Activated CD8-positive, alpha-beta memory T cell treated with anti-CD3 and anti-CD28 coated beads, Interleukin-2, amount 50 U/mL, for 1 hour (primary cell): Measurements from ENCODE around the gene SCNN1B.

Source experiments
- DNase-seq: peaks from one replicate; pipeline ENCODE4 v3.0.0-alpha.2; 2020; ENCODE audit errors: extremely low read depth

SCNN1B gene

GRCh38 chr16:23321206-23321875 is 19.2 kb downstream of the SCNN1B start:
- DNase-seq: no peak

- no peak for DNase-seq
Observed at GRCh38 chr16:23323224-23324030, 21.3 kb downstream of the SCNN1B start.

- no peak for DNase-seq
Observed at GRCh38 chr16:23324727-23325126, 22.6 kb downstream of the SCNN1B start.

- DNase-seq: no peak
Observed at GRCh38 chr16:23327836-23328235, 25.7 kb downstream of the SCNN1B start.

- no peak for DNase-seq
Observed at GRCh38 chr16:23330161-23330560, 28.1 kb downstream of the SCNN1B start.

- DNase-seq: no peak
Observed at GRCh38 chr16:23330583-23331249, 28.6 kb downstream of the SCNN1B start.

- DNase-seq: no peak
Observed at GRCh38 chr16:23333034-23333579, 31.0 kb downstream of the SCNN1B start.

- DNase-seq: no peak
Observed at GRCh38 chr16:23333831-23334456, 31.8 kb downstream of the SCNN1B start.

GRCh38 chr16:23334457-23334853 is 32.4 kb downstream of the SCNN1B start:
- DNase-seq: no peak

- no peak for DNase-seq
Observed at GRCh38 chr16:23334950-23335349, 32.8 kb downstream of the SCNN1B start.

- no peak for DNase-seq
Observed at GRCh38 chr16:23337836-23338550, 35.9 kb downstream of the SCNN1B start.

- DNase-seq: no peak
Observed at GRCh38 chr16:23339787-23340186, 37.7 kb downstream of the SCNN1B start.

GRCh38 chr16:23342083-23342640 is 40.1 kb downstream of the SCNN1B start:
- DNase-seq: no peak

GRCh38 chr16:23343643-23344612 is 41.8 kb downstream of the SCNN1B start:
- no peak for DNase-seq

GRCh38 chr16:23345237-23345636 is 43.1 kb downstream of the SCNN1B start:
- no peak for DNase-seq

- DNase-seq: no peak
Observed at GRCh38 chr16:23348579-23349469, 46.7 kb downstream of the SCNN1B start.

- no peak for DNase-seq
Observed at GRCh38 chr16:23351360-23351759, 49.3 kb downstream of the SCNN1B start.

- DNase-seq: no peak
Observed at GRCh38 chr16:23353440-23353839, 51.3 kb downstream of the SCNN1B start.

- no peak for DNase-seq
Observed at GRCh38 chr16:23354246-23354645, 52.1 kb downstream of the SCNN1B start.
